BE2C (cell line): ENCODE measurements around the gene EVA1A.

Source experiments
- DNase-seq: peaks from one replicate; pipeline ENCODE4 v3.0.0-alpha.2; 2020
- H3K27me3 ChIP-seq: fragments of 250-450 bp; sonication (Bioruptor Pico); 2 replicates; pipeline ENCODE4 v1.5.1; 2020; ENCODE audit warnings: mild to moderate bottlenecking
- H3K36me3 ChIP-seq: fragments of 250-450 bp; sonication (Bioruptor Pico); 2 replicates; pipeline ENCODE4 v1.5.1; 2020; ENCODE audit warnings: mild to moderate bottlenecking
- H3K4me1 ChIP-seq: fragments of 250-450 bp; sonication (Bioruptor Pico); 2 replicates; pipeline ENCODE4 v1.5.1; 2020
- H3K4me3 ChIP-seq: 2 replicates; pipeline ENCODE4 v1.5.1; 2011; ENCODE audit warnings: low read depth, low read length
- H3K9me3 ChIP-seq: fragments of 250-450 bp; sonication (Bioruptor Pico); 2 replicates; pipeline ENCODE4 v1.5.1; 2020
- CTCF ChIP-seq: IDR thresholded peaks from 2 replicates; pipeline ENCODE4 v1.5.1; 2012; ENCODE audit warnings: mild to moderate bottlenecking, low read depth, low read length

Gene EVA1A

GRCh38 chr2:75498907-75499306 lies 61.8 kb downstream of the EVA1A start:
- Histone ChIP-seq H3K9me3 (no peaks in the 10 kb centered on the region), H3K4me1 (no peaks in the 10 kb centered on the region), H3K4me3 (no peak overlapping the region), H3K27me3 (no peaks in the 10 kb centered on the region), H3K36me3 (no peaks in the 10 kb centered on the region)
- DNase-seq: no peak
- TF ChIP-seq CTCF: no peak

- TF ChIP-seq CTCF: no peak
- H3K4me3 ChIP-seq: no peak overlapping the region
- H3K36me3 ChIP-seq: no peaks in the 10 kb centered on the region
- H3K27me3 ChIP-seq: no peaks in the 10 kb centered on the region
- no peaks in the 10 kb centered on the region for H3K4me1 ChIP-seq
- H3K9me3 ChIP-seq: no peaks in the 10 kb centered on the region
- no peak for DNase-seq
Observed at GRCh38 chr2:75497256-75497655, 63.5 kb downstream of the EVA1A start.

GRCh38 chr2:75495862-75496261 lies 64.9 kb downstream of the EVA1A start:
- DNase-seq: no peak
- H3K4me1 ChIP-seq: no peaks in the 10 kb centered on the region
- H3K27me3 ChIP-seq: no peaks in the 10 kb centered on the region
- TF ChIP-seq CTCF: no peak
- no peak overlapping the region for H3K4me3 ChIP-seq
- H3K36me3 ChIP-seq: no peaks in the 10 kb centered on the region
- no peaks in the 10 kb centered on the region for H3K9me3 ChIP-seq

GRCh38 chr2:75494137-75494769 lies 66.5 kb downstream of the EVA1A start:
- Histone ChIP-seq H3K9me3 (no peaks in the 10 kb centered on the region), H3K27me3 (no peaks in the 10 kb centered on the region; the same call in 1 of the 2 replicates), H3K4me1 (no peaks in the 10 kb centered on the region), H3K4me3 (no peak overlapping the region), H3K36me3 (no peaks in the 10 kb centered on the region)
- no peak for DNase-seq
- TF ChIP-seq CTCF: no peak

GRCh38 chr2:75493230-75493629 lies 67.5 kb downstream of the EVA1A start:
- peak; percentile 64 for DNase-seq
- Histone ChIP-seq H3K36me3 (no peaks in the 10 kb centered on the region), H3K27me3 (no peaks in the 10 kb centered on the region; the same call in 1 of the 2 replicates), H3K4me1 (no peaks in the 10 kb centered on the region), H3K4me3 (peak overlapping the region; percentile 55), H3K9me3 (no peaks in the 10 kb centered on the region)
- TF ChIP-seq CTCF: no peak

- H3K9me3 ChIP-seq: no peaks in the 10 kb centered on the region
- TF ChIP-seq CTCF: no peak
- no peak overlapping the region for H3K4me3 ChIP-seq
- H3K4me1 ChIP-seq: no peaks in the 10 kb centered on the region
- no peaks in the 10 kb centered on the region for H3K36me3 ChIP-seq
- no peak for DNase-seq
- H3K27me3 ChIP-seq: no peaks in the 10 kb centered on the region; the same call in 1 of the 2 replicates
Observed at GRCh38 chr2:75491129-75491753, 69.5 kb downstream of the EVA1A start.
